Right hindlimb (tissue), 1 donor: ENCODE measurements around the gene ATAD1.
A peak's percentile ranks its signal among the peaks of the same experiment; 100 is the strongest.
"Not testable (repeated sequence)": the region's sequence is repeated elsewhere in the genome, so short reads cannot be mapped to it uniquely, and the experiment has no call there.

Source experiments
- DNase-seq: peaks from one replicate; pipeline ENCODE4 v3.0.0-alpha.2; 2018

The ATAD1 gene

GRCh38 chr10:87752566-87752965 is 65.5 kb downstream of the ATAD1 start:
- no peak for DNase-seq

GRCh38 chr10:87751274-87751673 is 66.8 kb downstream of the ATAD1 start:
- DNase-seq, result no peak

- no peak for DNase-seq
Observed at GRCh38 chr10:87750817-87751216, 67.2 kb downstream of the ATAD1 start.

GRCh38 chr10:87750001-87750671 is 67.9 kb downstream of the ATAD1 start:
- DNase-seq, result no peak

GRCh38 chr10:87748244-87748643 is 69.8 kb downstream of the ATAD1 start:
- DNase-seq, result not testable (repeated sequence)

GRCh38 chr10:87746911-87747310 is 71.1 kb downstream of the ATAD1 start:
- DNase-seq, result no peak

GRCh38 chr10:87744606-87745005 is 73.4 kb downstream of the ATAD1 start:
- DNase-seq, result no peak

- not testable (repeated sequence) for DNase-seq
Observed at GRCh38 chr10:87742992-87743610, 74.9 kb downstream of the ATAD1 start.

GRCh38 chr10:87740254-87740655 is 77.8 kb downstream of the ATAD1 start:
- no peak for DNase-seq

- no peak for DNase-seq
Observed at GRCh38 chr10:87739703-87740102, 78.3 kb downstream of the ATAD1 start.

- not testable (repeated sequence) for DNase-seq
Observed at GRCh38 chr10:87738253-87738652, 79.8 kb downstream of the ATAD1 start.

GRCh38 chr10:87734987-87735827 is 82.8 kb downstream of the ATAD1 start:
- peak; percentile 57 for DNase-seq

GRCh38 chr10:87733081-87733480 is 84.9 kb downstream of the ATAD1 start:
- no peak for DNase-seq

GRCh38 chr10:87729940-87730339 is 88.1 kb downstream of the ATAD1 start:
- DNase-seq, result no peak

- no peak for DNase-seq
Observed at GRCh38 chr10:87724789-87725188, 93.2 kb downstream of the ATAD1 start.

- DNase-seq, result no peak
Observed at GRCh38 chr10:87723500-87723899, 94.5 kb downstream of the ATAD1 start.

- no peak for DNase-seq
Observed at GRCh38 chr10:87722716-87723115, 95.3 kb downstream of the ATAD1 start.

GRCh38 chr10:87721781-87722180 is 96.2 kb downstream of the ATAD1 start:
- DNase-seq, result no peak

GRCh38 chr10:87720665-87721064 is 97.4 kb downstream of the ATAD1 start:
- no peak for DNase-seq

GRCh38 chr10:87716348-87716670 is 101.7 kb downstream of the ATAD1 start:
- DNase-seq, result no peak

GRCh38 chr10:87715552-87716347 is 102.3 kb downstream of the ATAD1 start:
- DNase-seq, result no peak

GRCh38 chr10:87713707-87714106 is 104.3 kb downstream of the ATAD1 start:
- DNase-seq, result no peak
